PFSK-1 (cell line): ENCODE data around the gene SLC17A9.

ENCODE experiments used
- FOXP2 ChIP-seq: optimal IDR thresholded peaks from 2 replicates; pipeline ENCODE3; 2011; ENCODE audit warnings: borderline replicate concordance, control low read depth, inconsistent platforms; ENCODE audit not compliant: insufficient read depth; ENCODE audit errors: extremely low read length, extremely low read depth
- POLR2AphosphoS5 ChIP-seq: IDR thresholded peaks from 2 replicates; pipeline ENCODE4 v1.6.1; 2012; ENCODE audit warnings: low read depth, mild to moderate bottlenecking, control low read depth, low read length, moderate library complexity
- REST ChIP-seq, 2 experiments: IDR thresholded peaks; 2 replicates each; pipeline versions ENCODE4 v1.6.1 to v1.8.0; 2011 to 2012; ENCODE audit warnings: low read depth in 2 of 2, low read length in 2 of 2, control low read depth in 1 of 2, inconsistent platforms in 1 of 2, mild to moderate bottlenecking in 1 of 2, moderate library complexity in 1 of 2; ENCODE audit not compliant: insufficient read depth in 1 of 2
- SIN3A ChIP-seq: IDR thresholded peaks from 2 replicates; pipeline ENCODE4 v1.6.1; 2012; ENCODE audit warnings: mild to moderate bottlenecking, low read length, moderate library complexity, borderline replicate concordance; ENCODE audit not compliant: insufficient read depth
- TAF1 ChIP-seq: IDR thresholded peaks from 2 replicates; pipeline ENCODE4 v1.6.1; 2012; ENCODE audit warnings: low read length, control low read depth, borderline replicate concordance; ENCODE audit not compliant: insufficient read depth

- no peak for TF ChIP-seq REST (IDR thresholded peaks at IDR 0.05; ENCODE audit: insufficient read depth in 1 of 2, low read depth in 2 of 2, low read length in 2 of 2)
- TF ChIP-seq TAF1 = no peak
- TF ChIP-seq POLR2AphosphoS5 = no peak
- TF ChIP-seq SIN3A = no peak
- no peak for TF ChIP-seq FOXP2
Measured at GRCh38 chr20:62979310-62979709, 26.8 kb downstream of the SLC17A9 start.
